H9 (cell line): ENCODE measurements around the gene BEST1. TPM values are rescaled to one million over a fixed set of nuclear protein-coding genes. Genes with fewer than 3 reads are reported as not detected.

Source experiments
- DNase-seq: peaks from one replicate; pipeline ENCODE4 v3.0.0-alpha.2; 2017
- H2AFZ ChIP-seq: one replicate; pipeline ENCODE4 v1.6.1; 2013; ENCODE audit warnings: mild to moderate bottlenecking, low read length, control low read depth, moderate library complexity
- H2AK5ac ChIP-seq: 2 replicates; pipeline ENCODE4 v1.6.1; 2013; ENCODE audit warnings: low read length, control low read depth, mixed read lengths; ENCODE audit not compliant: insufficient read length
- H2BK120ac ChIP-seq: one replicate; pipeline ENCODE4 v1.6.1; 2013; ENCODE audit warnings: low read depth, mild to moderate bottlenecking, low read length, control low read depth, inconsistent platforms; ENCODE audit not compliant: poor library complexity, severe bottlenecking
- H2BK12ac ChIP-seq: 2 replicates; pipeline ENCODE4 v1.6.1; 2013; ENCODE audit warnings: low read length, control low read depth, mixed read lengths, low read depth; ENCODE audit not compliant: insufficient read length
- H2BK15ac ChIP-seq: 2 replicates; pipeline ENCODE4 v1.6.1; 2013; ENCODE audit warnings: low read depth, low read length, control low read depth
- H2BK20ac ChIP-seq: one replicate; pipeline ENCODE4 v1.6.1; 2013; ENCODE audit warnings: low read depth, mild to moderate bottlenecking, low read length, control low read depth, inconsistent platforms; ENCODE audit not compliant: poor library complexity, severe bottlenecking
- H2BK5ac ChIP-seq: 2 replicates; pipeline ENCODE4 v1.6.1; 2013; ENCODE audit warnings: low read length, control low read depth, mixed read lengths; ENCODE audit not compliant: insufficient read length
- H3K14ac ChIP-seq: 2 replicates; pipeline ENCODE4 v1.6.1; 2013; ENCODE audit warnings: low read length, control low read depth; ENCODE audit not compliant: insufficient read depth
- H3K18ac ChIP-seq: 2 replicates; pipeline ENCODE4 v1.6.1; 2013; ENCODE audit warnings: low read depth, mild to moderate bottlenecking, mixed read lengths, low read length, control low read depth; ENCODE audit not compliant: insufficient read length
- H3K23ac ChIP-seq: 2 replicates; pipeline ENCODE4 v1.6.1; 2013; ENCODE audit warnings: low read length, control low read depth, mixed read lengths, low read depth; ENCODE audit not compliant: insufficient read length
- H3K23me2 ChIP-seq: 2 replicates; pipeline ENCODE4 v1.6.1; 2013; ENCODE audit warnings: low read depth, mild to moderate bottlenecking, mixed read lengths, low read length, control low read depth; ENCODE audit not compliant: insufficient read length, poor library complexity, severe bottlenecking
- H3K27ac ChIP-seq: 2 replicates; pipeline ENCODE4 v1.5.1; 2013; ENCODE audit warnings: low read length, control low read depth, mixed read lengths, low read depth; ENCODE audit not compliant: insufficient read length
- H3K27me3 ChIP-seq: 2 replicates; pipeline ENCODE4 v1.6.1; 2013; ENCODE audit warnings: low read length, control low read depth, inconsistent platforms; ENCODE audit not compliant: insufficient read depth
- H3K4ac ChIP-seq: 2 replicates; pipeline ENCODE4 v1.6.1; 2013; ENCODE audit warnings: low read depth, mild to moderate bottlenecking, control low read depth, inconsistent platforms, low read length, moderate library complexity
- H3K4me1 ChIP-seq: 2 replicates; pipeline ENCODE4 v1.6.1; 2013; ENCODE audit warnings: low read length, control low read depth, inconsistent platforms; ENCODE audit not compliant: insufficient read depth
- H3K4me2 ChIP-seq: 2 replicates; pipeline ENCODE4 v1.6.1; 2013; ENCODE audit warnings: low read length, control low read depth, mixed read lengths; ENCODE audit not compliant: insufficient read length, insufficient read depth
- H3K56ac ChIP-seq: 2 replicates; pipeline ENCODE4 v1.6.1; 2013; ENCODE audit warnings: low read depth, mild to moderate bottlenecking, mixed read lengths, low read length, control low read depth; ENCODE audit not compliant: insufficient read length
- H3K79me1 ChIP-seq: 2 replicates; pipeline ENCODE4 v1.6.1; 2013; ENCODE audit warnings: low read depth, mild to moderate bottlenecking, moderate library complexity, low read length, control low read depth, inconsistent platforms; ENCODE audit not compliant: insufficient read depth, poor library complexity, severe bottlenecking
- H3K79me2 ChIP-seq: 2 replicates; pipeline ENCODE4 v1.6.1; 2013; ENCODE audit warnings: low read length, control low read depth, inconsistent platforms; ENCODE audit not compliant: insufficient read depth
- H3K9ac ChIP-seq: 2 replicates; pipeline ENCODE4 v1.6.1; 2013; ENCODE audit warnings: low read length, control low read depth, mixed read lengths; ENCODE audit not compliant: insufficient read length; ENCODE audit errors: extremely low read depth
- H3K9me3 ChIP-seq: one replicate; pipeline ENCODE4 v1.6.1; 2013; ENCODE audit warnings: low read depth, low read length, inconsistent platforms; ENCODE audit not compliant: control insufficient read depth
- H3T11ph ChIP-seq: one replicate; pipeline ENCODE4 v1.6.1; 2013; ENCODE audit warnings: mild to moderate bottlenecking, low read length, control low read depth, inconsistent platforms
- H4K20me1 ChIP-seq: one replicate; pipeline ENCODE4 v1.6.1; 2013; ENCODE audit not compliant: control insufficient read depth, insufficient read length, insufficient read depth
- H4K5ac ChIP-seq: 2 replicates; pipeline ENCODE4 v1.6.1; 2013; ENCODE audit warnings: low read depth, mild to moderate bottlenecking, mixed read lengths, low read length, control low read depth; ENCODE audit not compliant: insufficient read length
- H4K8ac ChIP-seq: replicated peaks from 2 replicates; pipeline ENCODE4 v1.6.1; 2013; ENCODE audit warnings: low read length, control low read depth, mixed read lengths, low read depth; ENCODE audit not compliant: insufficient read length
- H4K91ac ChIP-seq: 2 replicates; pipeline ENCODE4 v1.6.1; 2013; ENCODE audit warnings: low read depth, mild to moderate bottlenecking, moderate library complexity, mixed read lengths, low read length, control low read depth; ENCODE audit not compliant: insufficient read length
- H3K27ac Mint-ChIP-seq, 3 experiments: 2 replicates in 2 of 3; 3 replicates in 1 of 3; pipeline ENCODE4 v1.8.0; 2020 to 2021; ENCODE audit warnings: mixed read lengths in 3 of 3, mild to moderate bottlenecking in 1 of 3, moderate library complexity in 1 of 3
- H3K27me3 Mint-ChIP-seq: 2 replicates; pipeline ENCODE4 v1.8.0; 2021; ENCODE audit warnings: low read depth, mild to moderate bottlenecking, moderate library complexity, mixed read lengths
- H3K36me3 Mint-ChIP-seq, 3 experiments: 2 replicates in 2 of 3; 3 replicates in 1 of 3; pipeline ENCODE4 v1.8.0; 2020 to 2021; ENCODE audit warnings: low read depth in 3 of 3, mixed read lengths in 3 of 3; ENCODE audit not compliant: insufficient read depth in 1 of 3
- H3K4me1 Mint-ChIP-seq, 2 experiments: 2 replicates each; pipeline ENCODE4 v1.8.0; 2020; ENCODE audit warnings: mixed read lengths in 2 of 2
- H3K4me3 Mint-ChIP-seq, 2 experiments: 2 replicates in 1 of 2; 3 replicates in 1 of 2; pipeline ENCODE4 v1.8.0; 2020 to 2021; ENCODE audit warnings: mild to moderate bottlenecking in 2 of 2, mixed read lengths in 2 of 2, moderate library complexity in 1 of 2
- H3K9me3 Mint-ChIP-seq, 2 experiments: 2 replicates in 1 of 2; 3 replicates in 1 of 2; pipeline ENCODE4 v1.8.0; 2020; ENCODE audit warnings: mild to moderate bottlenecking in 2 of 2, mixed read lengths in 2 of 2, moderate library complexity in 1 of 2
- CTCF ChIP-seq: fragments of 200-600 bp; sonication (generic); conservative IDR thresholded peaks from 3 replicates; pipeline ENCODE4 v1.8.0; 2021; ENCODE audit warnings: antibody characterized with exemption, mild to moderate bottlenecking
- WGBS: extraction: QIAGEN DNeasy Blood & Tissue Kit; methylation state at CpG from one replicate; pipeline ENCODE4 v1.1.7; 2013; ENCODE audit warnings: missing lambda C conversion rate, low lambda C conversion rate, mixed read lengths; ENCODE audit not compliant: insufficient read length; ENCODE audit errors: extremely low coverage; 5-methylcytosine and 5-hydroxymethylcytosine counted together
- total RNA-seq: library from RNA; stranded (reverse); gene quantifications from 2 replicates; pipeline ENCODE4 v1.2.1, GENCODE V29; 2021

The BEST1 gene
- total RNA-seq, 1 experiment from 2014 or later = 0.24 TPM

GRCh38 chr11:61901397-61901796 lies 48.8 kb upstream of the BEST1 start:
- Histone ChIP-seq H2BK15ac (no peak overlapping the region), H3K23ac (no peak overlapping the region), H3K4ac (no peak overlapping the region), H3K23me2 (no peaks in the 10 kb centered on the region), H3K9ac (no peak overlapping the region), H3K27ac (no peak overlapping the region), H3K4me1 (no peaks in the 10 kb centered on the region), H2BK120ac (no peak overlapping the region), H2BK12ac (no peak overlapping the region), H4K5ac (no peak overlapping the region), H4K8ac (no peak overlapping the region), H3K79me2 (no peaks in the 10 kb centered on the region), H3K9me3 (no peaks in the 10 kb centered on the region), H3K14ac (no peak overlapping the region), H4K91ac (no peak overlapping the region), H2BK20ac (no peak overlapping the region), H4K20me1 (no peaks in the 10 kb centered on the region), H3K56ac (no peak overlapping the region), H2BK5ac (no peak overlapping the region), H3K27me3 (no peaks in the 10 kb centered on the region), H3K79me1 (no peaks in the 10 kb centered on the region), H3K4me2 (no peak overlapping the region), H3K18ac (no peak overlapping the region), H2AK5ac (no peak overlapping the region), H3T11ph (no peak overlapping the region), H2AFZ (no peak overlapping the region)
- Mint-ChIP-seq H3K4me1 (peaks cover 6 to 43% of the 10 kb centered on the region in 2 experiments), H3K4me3 (no peak overlapping the region), H3K9me3 (no peaks in the 10 kb centered on the region), H3K27ac (no peak overlapping the region), H3K27me3 (peaks cover 7% of the 10 kb centered on the region), H3K36me3 (no peaks in the 10 kb centered on the region)
- no peak for TF ChIP-seq CTCF
- DNase-seq = no peak
- WGBS = no CpG with 5 or more reads among the region's 10 CpGs
